Embryonic facial prominence (tissue), 1 donor: Measurements from ENCODE around the gene SUGCT.
A peak's percentile ranks its signal among the peaks of the same experiment; 100 is the strongest.

Experiments used
- DNase-seq: peaks from one replicate; pipeline ENCODE4 v3.0.0-alpha.2; 2016; ENCODE audit errors: extremely low spot score

The SUGCT gene

DNA sequence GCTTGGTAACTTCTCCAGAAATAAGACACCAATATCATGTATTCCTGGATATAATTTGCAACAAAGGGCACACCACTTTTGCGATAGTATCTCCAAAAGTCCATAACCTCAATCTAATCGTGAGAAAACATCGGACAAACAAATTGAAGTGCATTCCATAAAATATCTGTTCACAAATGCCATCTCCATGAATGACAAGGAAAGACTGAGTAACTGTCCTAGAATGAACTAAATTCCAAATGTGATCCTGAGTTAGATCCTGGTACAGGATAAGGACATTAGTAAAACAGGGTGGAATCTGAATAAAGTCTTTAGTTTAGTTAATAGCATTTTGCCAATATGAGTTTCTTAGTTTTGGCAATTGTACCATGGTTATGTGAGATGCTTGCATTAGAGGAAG lies 384.2 kb downstream of the SUGCT start:
- DNase-seq: no peak

- DNase-seq: no peak
These were observed 386.4 kb downstream of the SUGCT start for GRCh38 chr7:40520986-40521738.

- no peak for DNase-seq
These were observed 391.0 kb downstream of the SUGCT start for GRCh38 chr7:40525764-40526163.

- DNase-seq: no peak
These were observed 392.3 kb downstream of the SUGCT start for GRCh38 chr7:40526951-40527715.

DNA sequence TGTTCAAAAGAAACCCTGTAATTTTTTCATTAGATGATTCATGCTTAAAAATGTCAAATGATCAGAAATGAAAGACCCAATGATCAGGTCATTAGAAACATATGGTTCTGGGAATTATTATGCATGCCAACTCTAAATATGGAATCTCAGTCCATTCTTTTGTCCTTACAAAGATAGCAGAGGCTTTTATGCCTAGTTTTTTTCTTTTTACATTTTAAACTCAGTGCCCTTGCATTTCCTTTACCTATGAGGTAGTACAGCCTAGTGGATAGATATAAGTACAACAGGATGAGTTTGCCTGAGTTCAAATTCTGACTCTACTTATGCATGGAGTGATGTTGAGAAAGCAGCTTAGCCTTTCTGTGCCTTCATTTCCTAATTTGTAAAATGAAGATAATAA lies 392.9 kb downstream of the SUGCT start:
- DNase-seq: no peak

GRCh38 chr7:40530292-40530691 lies 395.5 kb downstream of the SUGCT start:
- no peak for DNase-seq

GRCh38 chr7:40531956-40532355 lies 397.2 kb downstream of the SUGCT start:
- DNase-seq: no peak

- DNase-seq: no peak
These were observed 400.9 kb downstream of the SUGCT start for GRCh38 chr7:40535678-40536077.

- no peak for DNase-seq
These were observed 401.6 kb downstream of the SUGCT start for GRCh38 chr7:40536421-40536820.

- DNase-seq: no peak
These were observed 403.5 kb downstream of the SUGCT start for GRCh38 chr7:40538281-40538680.

GRCh38 chr7:40541336-40541735 lies 406.5 kb downstream of the SUGCT start:
- DNase-seq: no peak

DNA sequence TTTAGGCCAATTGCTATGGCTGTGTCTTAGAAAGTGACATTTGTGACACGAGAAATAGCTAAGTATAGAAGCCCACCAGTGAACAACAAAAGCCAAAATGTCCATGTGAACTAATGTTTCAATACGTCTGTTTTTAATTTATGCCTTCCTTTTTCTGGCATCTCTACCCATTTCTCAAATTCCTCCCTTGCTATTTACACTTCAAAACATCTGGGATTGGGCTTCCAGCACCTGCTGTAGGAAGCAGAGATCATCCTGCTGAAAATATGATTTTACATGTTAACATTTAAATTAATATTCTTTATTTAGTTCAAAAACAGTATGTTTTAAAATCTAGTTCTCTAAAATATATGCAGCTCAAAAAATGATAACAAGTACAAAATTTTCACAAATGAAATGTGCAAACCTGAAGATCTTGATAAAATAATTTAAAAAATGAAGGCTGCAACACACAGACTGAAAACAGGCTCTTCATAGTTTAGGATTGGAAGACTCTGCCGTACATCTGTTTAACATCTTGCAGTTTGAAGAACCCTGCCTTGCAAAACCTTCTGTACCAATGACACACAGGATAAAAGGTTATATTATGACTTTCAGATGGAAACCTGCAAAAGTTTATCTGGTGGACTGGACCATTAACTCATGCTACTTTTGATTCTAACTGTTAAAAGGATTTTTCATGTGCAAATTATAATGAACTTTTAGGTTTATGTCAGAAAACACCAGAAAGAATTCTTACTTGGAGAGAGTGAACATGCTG lies 408.4 kb downstream of the SUGCT start:
- no peak for DNase-seq

DNA sequence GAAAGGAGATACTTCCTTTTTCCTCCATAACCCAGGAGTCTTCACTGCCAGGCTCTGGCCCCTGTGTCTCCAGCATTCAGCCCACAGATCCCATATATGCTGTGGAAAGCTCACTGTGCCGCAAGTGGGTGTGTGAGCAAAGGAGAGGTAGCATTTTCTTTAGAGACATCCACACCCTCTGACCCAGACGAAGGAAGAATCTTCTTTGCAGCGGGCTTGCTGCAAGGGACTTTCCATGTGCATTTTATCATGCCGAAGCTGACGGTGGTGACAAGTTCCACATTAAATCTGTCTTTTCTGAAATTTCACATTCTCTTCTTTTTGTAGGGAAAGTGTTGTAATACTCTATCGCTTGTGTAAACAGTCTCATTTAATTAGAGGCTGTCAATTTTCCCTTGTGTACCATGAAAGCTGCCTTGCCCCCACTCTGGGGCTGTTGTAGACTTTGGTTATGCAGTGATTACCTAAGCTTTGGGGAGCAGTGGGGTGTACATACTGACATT lies 409.5 kb downstream of the SUGCT start:
- no peak for DNase-seq

DNA sequence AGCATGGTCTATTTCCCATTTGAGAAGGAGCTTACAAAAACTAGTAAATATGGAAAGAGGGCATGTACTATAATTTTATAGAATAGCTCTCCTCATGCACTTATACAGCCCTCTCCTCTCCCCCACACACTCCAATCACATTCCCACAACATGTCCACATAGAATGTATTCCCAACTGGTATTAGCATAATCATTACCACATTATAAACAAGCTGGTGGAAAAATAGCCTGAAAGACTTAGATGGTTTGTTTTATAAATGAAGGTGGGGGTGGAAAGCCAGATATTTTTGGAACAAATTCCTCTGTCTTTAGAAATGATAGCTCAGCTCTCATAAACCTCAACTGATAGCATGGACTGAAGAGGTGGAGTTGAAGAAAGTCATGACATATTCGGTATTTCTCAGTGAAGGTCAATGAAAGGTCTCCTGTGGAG lies 410.1 kb downstream of the SUGCT start:
- peak; percentile 79 for DNase-seq

GRCh38 chr7:40545739-40546138 lies 410.9 kb downstream of the SUGCT start:
- DNase-seq: no peak

DNA sequence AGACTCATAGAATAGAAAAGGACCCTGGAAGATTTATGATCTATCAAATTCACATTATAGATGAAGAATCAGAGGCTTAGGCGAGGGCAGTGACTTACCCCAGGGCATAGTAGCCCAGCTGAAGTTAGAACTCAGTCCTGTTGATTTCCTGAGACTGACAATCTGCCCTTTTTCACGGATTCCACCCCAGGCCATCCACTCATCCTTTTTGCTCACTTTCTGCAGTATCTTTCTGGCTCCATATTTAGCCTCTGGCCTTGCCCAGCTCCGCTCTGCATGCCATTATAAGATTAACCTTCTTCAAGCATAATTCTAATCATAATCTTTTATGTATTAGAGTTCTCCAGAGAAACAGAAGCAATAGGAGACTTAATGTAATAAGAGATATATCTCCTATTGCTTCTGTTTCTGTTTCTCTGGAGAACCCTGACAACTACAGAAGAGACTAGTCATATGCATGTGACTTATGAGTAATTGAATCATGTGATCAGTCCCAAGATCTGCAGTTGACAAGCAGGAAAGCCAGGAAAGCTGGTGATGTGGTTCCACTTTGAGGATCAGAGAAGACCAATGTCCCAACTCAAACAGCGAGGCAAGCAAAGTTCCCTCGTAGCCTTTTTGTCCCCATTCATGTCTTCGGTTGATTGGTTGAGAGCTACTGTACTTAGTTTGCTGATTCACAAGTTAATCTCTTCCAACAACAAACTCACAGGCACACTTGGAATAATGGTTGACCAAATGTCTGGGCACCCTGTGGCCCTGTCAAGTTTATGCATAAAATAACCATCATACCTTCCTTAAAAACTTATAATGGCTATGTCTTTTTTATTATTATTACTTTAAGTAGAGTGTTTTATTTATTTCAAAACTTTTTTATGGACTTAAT lies 412.1 kb downstream of the SUGCT start:
- DNase-seq: no peak

- no peak for DNase-seq
These were observed 414.7 kb downstream of the SUGCT start for GRCh38 chr7:40549372-40550039.

- peak; percentile 55 for DNase-seq
These were observed 417.1 kb downstream of the SUGCT start for GRCh38 chr7:40551685-40552576.

- no peak for DNase-seq
These were observed 425.9 kb downstream of the SUGCT start for GRCh38 chr7:40560672-40561071.

DNA sequence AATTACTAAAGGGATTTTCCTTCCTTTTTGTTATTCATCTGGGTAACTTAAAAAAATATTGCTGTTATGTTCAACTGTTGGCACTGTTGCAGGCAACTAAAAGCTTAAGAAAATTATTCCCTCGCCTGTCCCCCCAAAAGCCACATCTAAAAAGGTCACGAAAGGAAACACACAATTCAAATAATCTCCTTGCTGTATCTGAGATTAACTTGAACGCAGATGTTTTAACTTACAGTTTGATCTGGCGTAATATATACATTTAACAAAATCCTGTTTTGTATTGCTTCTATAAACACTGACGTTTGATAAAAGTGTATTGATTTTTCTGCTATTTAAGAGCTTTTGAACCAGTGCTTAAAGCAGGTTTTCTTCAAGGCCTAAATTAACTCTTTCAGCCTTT lies 432.1 kb downstream of the SUGCT start:
- no peak for DNase-seq
